Jurkat, Clone E6-1 (cell line): ENCODE data around the gene CCSAP.
"Not testable (repeated sequence)": the region's sequence is repeated elsewhere in the genome, so short reads cannot be mapped to it uniquely, and the experiment has no call there.

Experiments used
- DNase-seq: peaks from one replicate; pipeline ENCODE4 v3.0.0-alpha.2; 2011; ENCODE audit warnings: low read depth, low spot score
- H3K4me3 ChIP-seq: 2 replicates; pipeline ENCODE4 v1.5.1; 2011; ENCODE audit warnings: mild to moderate bottlenecking, low read length, control low read depth, moderate library complexity

CCSAP gene

GRCh38 chr1:229334269-229334668, 8.6 kb downstream of the CCSAP start:
- no peak overlapping the region for H3K4me3 ChIP-seq
- DNase-seq = no peak

- no peak overlapping the region for H3K4me3 ChIP-seq
- no peak for DNase-seq
Observed at GRCh38 chr1:229328598-229329362, 14.1 kb downstream of the CCSAP start.

GRCh38 chr1:229327765-229328164, 15.1 kb downstream of the CCSAP start:
- DNase-seq, H3K4me3 ChIP-seq: not testable (repeated sequence)

GRCh38 chr1:229326601-229327000, 16.2 kb downstream of the CCSAP start:
- no peak for DNase-seq
- H3K4me3 ChIP-seq = no peak overlapping the region

GRCh38 chr1:229325853-229326487, 16.9 kb downstream of the CCSAP start:
- DNase-seq = no peak
- no peak overlapping the region for H3K4me3 ChIP-seq

- DNase-seq = no peak
- no peak overlapping the region for H3K4me3 ChIP-seq
Observed at GRCh38 chr1:229325401-229325800, 17.4 kb downstream of the CCSAP start.

GRCh38 chr1:229323885-229324553, 18.8 kb downstream of the CCSAP start:
- H3K4me3 ChIP-seq = no peak overlapping the region
- peak; percentile 25 for DNase-seq

- no peak for DNase-seq
- H3K4me3 ChIP-seq = no peak overlapping the region
Observed at GRCh38 chr1:229323201-229323600, 19.6 kb downstream of the CCSAP start.

- H3K4me3 ChIP-seq = no peak overlapping the region
- no peak for DNase-seq
Observed at GRCh38 chr1:229319487-229319886, 23.4 kb downstream of the CCSAP start.

- H3K4me3 ChIP-seq = no peak overlapping the region
- DNase-seq = no peak
Observed at GRCh38 chr1:229318056-229318455, 24.8 kb downstream of the CCSAP start.

GRCh38 chr1:229316166-229316565, 26.7 kb downstream of the CCSAP start:
- DNase-seq = no peak
- H3K4me3 ChIP-seq = no peak overlapping the region

GRCh38 chr1:229310833-229311232, 32.0 kb downstream of the CCSAP start:
- no peak overlapping the region for H3K4me3 ChIP-seq
- no peak for DNase-seq

- no peak for DNase-seq
- H3K4me3 ChIP-seq = no peak overlapping the region
Observed at GRCh38 chr1:229309684-229310083, 33.2 kb downstream of the CCSAP start.

GRCh38 chr1:229309074-229309473, 33.8 kb downstream of the CCSAP start:
- H3K4me3 ChIP-seq = no peak overlapping the region
- no peak for DNase-seq

GRCh38 chr1:229305392-229305791, 37.5 kb downstream of the CCSAP start:
- DNase-seq = no peak
- H3K4me3 ChIP-seq = no peak overlapping the region

GRCh38 chr1:229303855-229304254, 39.0 kb downstream of the CCSAP start:
- H3K4me3 ChIP-seq = no peak overlapping the region
- no peak for DNase-seq

- DNase-seq = no peak
Observed at GRCh38 chr1:229302740-229303139, 40.1 kb downstream of the CCSAP start.

GRCh38 chr1:229300099-229300757, 42.6 kb downstream of the CCSAP start:
- no peak overlapping the region for H3K4me3 ChIP-seq
- DNase-seq = no peak

More at GRCh38 chr1:229302740-229303139, 40.1 kb downstream of the CCSAP start:
- H3K4me3 ChIP-seq = no peak overlapping the region

GRCh38 chr1:229298887-229299503, 43.9 kb downstream of the CCSAP start:
- no peak for DNase-seq

More at GRCh38 chr1:229298887-229299503, 43.9 kb downstream of the CCSAP start:
- H3K4me3 ChIP-seq = no peak overlapping the region
